Keratinocyte (primary cell): ENCODE data around the gene CCBE1.

Experiments used
- EZH2 ChIP-seq: IDR thresholded peaks from one replicate; pipeline ENCODE4 v1.6.1; 2012; ENCODE audit warnings: inconsistent platforms, mild to moderate bottlenecking, low read length, moderate library complexity
- TF ChIP-seq, protein P1 (sequence below), 3 experiments: IDR thresholded peaks in 1 of 3; conservative IDR thresholded peaks in 1 of 3; optimal IDR thresholded peaks in 1 of 3; 2 replicates in 2 of 3; 3 replicates in 1 of 3; pipeline versions ENCODE3 to v1.5.1; 2011; ENCODE audit warnings: low read length in 3 of 3, mild to moderate bottlenecking in 3 of 3, moderate library complexity in 2 of 3, control low read depth in 1 of 3, inconsistent platforms in 1 of 3; ENCODE audit not compliant: insufficient read depth in 2 of 3; ENCODE audit errors: extremely low read depth in 1 of 3

DNA sequence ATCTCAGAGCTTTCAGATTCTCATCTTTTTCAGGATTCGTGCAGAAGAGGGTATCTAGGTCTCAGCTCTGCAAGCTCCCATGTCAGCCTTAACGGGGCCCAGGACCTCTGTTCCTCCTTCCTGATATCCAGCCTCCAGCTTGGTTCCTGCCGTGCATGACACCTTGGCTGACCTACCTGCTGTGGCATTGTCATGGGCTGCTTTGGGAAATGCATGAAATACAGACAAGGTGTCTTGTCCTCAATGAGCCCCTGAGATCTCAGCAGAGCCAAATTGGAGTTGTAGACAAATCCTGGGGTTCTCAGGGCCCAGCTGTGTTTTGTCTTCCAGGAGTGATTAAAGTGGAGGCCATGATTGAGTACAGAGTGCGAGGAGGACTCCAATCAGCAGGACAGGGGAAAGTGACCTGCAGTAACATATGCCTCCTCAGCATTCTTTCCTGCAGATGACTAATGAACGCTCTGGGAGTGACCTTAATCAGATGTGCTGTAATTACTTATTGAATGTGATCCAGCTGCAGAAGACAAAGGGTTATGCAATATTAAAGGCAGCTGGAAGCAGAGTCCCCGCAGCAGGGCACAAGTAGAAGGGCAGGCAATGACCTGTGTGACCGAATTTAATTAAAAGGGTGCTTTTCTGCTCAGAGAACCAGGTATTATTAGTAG lies 141.1 kb downstream of the CCBE1 start:
- TF ChIP-seq, protein P1, sequence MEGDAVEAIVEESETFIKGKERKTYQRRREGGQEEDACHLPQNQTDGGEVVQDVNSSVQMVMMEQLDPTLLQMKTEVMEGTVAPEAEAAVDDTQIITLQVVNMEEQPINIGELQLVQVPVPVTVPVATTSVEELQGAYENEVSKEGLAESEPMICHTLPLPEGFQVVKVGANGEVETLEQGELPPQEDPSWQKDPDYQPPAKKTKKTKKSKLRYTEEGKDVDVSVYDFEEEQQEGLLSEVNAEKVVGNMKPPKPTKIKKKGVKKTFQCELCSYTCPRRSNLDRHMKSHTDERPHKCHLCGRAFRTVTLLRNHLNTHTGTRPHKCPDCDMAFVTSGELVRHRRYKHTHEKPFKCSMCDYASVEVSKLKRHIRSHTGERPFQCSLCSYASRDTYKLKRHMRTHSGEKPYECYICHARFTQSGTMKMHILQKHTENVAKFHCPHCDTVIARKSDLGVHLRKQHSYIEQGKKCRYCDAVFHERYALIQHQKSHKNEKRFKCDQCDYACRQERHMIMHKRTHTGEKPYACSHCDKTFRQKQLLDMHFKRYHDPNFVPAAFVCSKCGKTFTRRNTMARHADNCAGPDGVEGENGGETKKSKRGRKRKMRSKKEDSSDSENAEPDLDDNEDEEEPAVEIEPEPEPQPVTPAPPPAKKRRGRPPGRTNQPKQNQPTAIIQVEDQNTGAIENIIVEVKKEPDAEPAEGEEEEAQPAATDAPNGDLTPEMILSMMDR (optimal IDR thresholded peaks at IDR 0.05 in 1 of 3, IDR thresholded peaks at IDR 0.05 in 1 of 3, conservative IDR thresholded peaks at IDR 0.05 in 1 of 3; ENCODE audit: extremely low read depth in 1 of 3, insufficient read depth in 2 of 3, low read length in 3 of 3): no peak
- no peak for TF ChIP-seq EZH2
